Adrenal gland (tissue), 12 donors: ENCODE data around the gene DEFB124. TPM values are rescaled to one million over a fixed set of nuclear protein-coding genes. Genes with fewer than 3 reads are reported as not detected.

Experiments
- DNase-seq, 7 donors: peaks; one replicate each; pipeline ENCODE4 v3.0.0-alpha.2; 2019 to 2020
- H3K27ac ChIP-seq, 5 donors: fragments of 200-600 bp; sonication (generic) in 4 of 5; 1 replicate in 3 of 5; 2 replicates in 2 of 5; pipeline versions ENCODE4 v1.5.1 to v1.8.0; 2016 to 2020; ENCODE audit warnings: mild to moderate bottlenecking in 1 of 5
- H3K27me3 ChIP-seq: fragments of 200-600 bp; 2 replicates; pipeline ENCODE4 v1.8.0; 2021
- H3K36me3 ChIP-seq, 2 donors: fragments of 200-600 bp; replicated peaks in 1 of 2; 1 replicate in 1 of 2; 2 replicates in 1 of 2; pipeline versions ENCODE4 v1.5.1 to v1.8.0; 2018 to 2022
- H3K4me1 ChIP-seq, 2 donors: fragments of 200-600 bp; replicated peaks in 1 of 2; 1 replicate in 1 of 2; 2 replicates in 1 of 2; pipeline versions ENCODE4 v1.5.1 to v1.8.0; 2018 to 2021
- H3K4me3 ChIP-seq, 4 donors: fragments of 200-600 bp; sonication (generic) in 3 of 4; one replicate each; pipeline ENCODE4 v1.5.1; 2016 to 2018
- H3K9me3 ChIP-seq, 3 donors: fragments of 200-600 bp; sonication (generic) in 1 of 3; replicated peaks in 1 of 3; 1 replicate in 2 of 3; 2 replicates in 1 of 3; pipeline versions ENCODE4 v1.5.1 to v1.8.0; 2016 to 2021
- CTCF ChIP-seq, 6 experiments: fragments of 450-650 bp in 4 of 6; fragments of 200-600 bp in 2 of 6; sonication (generic) in 1 of 6; IDR thresholded peaks; 1 replicate in 5 of 6; 2 replicates in 1 of 6; pipeline versions ENCODE4 v1.5.1 to v1.8.0; 2016 to 2021; ENCODE audit warnings: antibody characterized with exemption in 6 of 6, mild to moderate bottlenecking in 2 of 6, moderate library complexity in 1 of 6
- POLR2A ChIP-seq, 2 donors: fragments of 450-650 bp; IDR thresholded peaks; one replicate each; pipeline ENCODE4 v1.6.1; 2017; ENCODE audit warnings: antibody characterized with exemption in 2 of 2, mild to moderate bottlenecking in 2 of 2, moderate library complexity in 1 of 2
- WGBS, 4 donors: extraction: QIAGEN DNeasy Blood & Tissue Kit in 2 of 4; methylation state at CpG; one replicate each; pipeline versions ENCODE4 v1.1.5 to v1.1.7; 2013 to 2017; 5-methylcytosine and 5-hydroxymethylcytosine counted together
- intact Hi-C, 2 donors: fragments of 100-400 bp; cut with DNase I; formaldehyde crosslinking; loops; one replicate each; pipeline versions ENCODE4 v1.14.1 to v1.15.0; 2022 to 2023
- polyA plus RNA-seq, 3 donors: library from polyadenylated mRNA; stranded (reverse); fragments of 200-250 nt in 2 of 3; fragments of 350-450 nt in 1 of 3; fragmentation: Illumina TruSeq in 1 of 3; extraction: RNeasy Lipid Tissue Mini Kit (QIAGEN cat#74804) in 1 of 3; gene quantifications; one replicate each; pipeline ENCODE4 v1.2.3, GENCODE V29; 2013 to 2014
- total RNA-seq, 9 donors: library from RNA; depleted of rRNA in 4 of 9; stranded (reverse); fragments of >200 nt in 4 of 9; fragments of 120-200 nt in 1 of 9; fragmentation: NEBNext Ultra II Directional in 1 of 9; extraction: Animal tissue kit (Norgen Biotek cat#: 25700) in 1 of 9; gene quantifications; one replicate each; pipeline versions ENCODE4 v1.1.0 to v1.2.4, GENCODE V29; 2013 to 2023
- donor health status: healthy with polysubstance abuse.
- donor health status: Bipolar disorder and iron deficiency.
- donor health status: DM: yes; HTN: yes; CAD: no.
- donor health status: DM: no; HTN: no; CAD: no.
- donor health status: DM: no; HTN: no; CAD: no.
- donor health status: DM: yes; HTN: yes; CAD: no.

DEFB124 gene
- total and polyA plus RNA-seq, 12 donors = 0.20 TPM; not detected in 11

DNA sequence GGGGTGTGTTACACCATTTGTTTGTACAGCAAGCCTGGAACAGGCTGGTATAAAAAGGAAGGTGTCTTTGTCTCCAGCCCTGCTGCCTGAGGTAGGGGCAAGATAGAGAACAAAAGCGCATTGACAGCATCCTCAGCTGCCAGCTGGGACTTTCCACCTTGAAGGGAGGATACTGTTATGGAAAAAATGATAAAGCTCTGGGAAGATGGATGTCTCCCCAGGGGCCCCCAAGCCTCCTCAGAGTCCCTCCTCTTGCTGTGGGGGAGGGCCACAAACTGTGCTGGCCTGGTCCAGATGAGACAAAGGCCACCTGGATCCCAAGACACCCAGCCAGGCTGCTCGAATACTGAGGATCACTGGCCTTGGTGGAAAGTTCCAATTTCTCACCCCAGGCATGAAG lies 13.2 kb upstream of the DEFB124 start:
- H3K27me3 ChIP-seq = peaks cover 5% of the 10 kb centered on the region

DNA sequence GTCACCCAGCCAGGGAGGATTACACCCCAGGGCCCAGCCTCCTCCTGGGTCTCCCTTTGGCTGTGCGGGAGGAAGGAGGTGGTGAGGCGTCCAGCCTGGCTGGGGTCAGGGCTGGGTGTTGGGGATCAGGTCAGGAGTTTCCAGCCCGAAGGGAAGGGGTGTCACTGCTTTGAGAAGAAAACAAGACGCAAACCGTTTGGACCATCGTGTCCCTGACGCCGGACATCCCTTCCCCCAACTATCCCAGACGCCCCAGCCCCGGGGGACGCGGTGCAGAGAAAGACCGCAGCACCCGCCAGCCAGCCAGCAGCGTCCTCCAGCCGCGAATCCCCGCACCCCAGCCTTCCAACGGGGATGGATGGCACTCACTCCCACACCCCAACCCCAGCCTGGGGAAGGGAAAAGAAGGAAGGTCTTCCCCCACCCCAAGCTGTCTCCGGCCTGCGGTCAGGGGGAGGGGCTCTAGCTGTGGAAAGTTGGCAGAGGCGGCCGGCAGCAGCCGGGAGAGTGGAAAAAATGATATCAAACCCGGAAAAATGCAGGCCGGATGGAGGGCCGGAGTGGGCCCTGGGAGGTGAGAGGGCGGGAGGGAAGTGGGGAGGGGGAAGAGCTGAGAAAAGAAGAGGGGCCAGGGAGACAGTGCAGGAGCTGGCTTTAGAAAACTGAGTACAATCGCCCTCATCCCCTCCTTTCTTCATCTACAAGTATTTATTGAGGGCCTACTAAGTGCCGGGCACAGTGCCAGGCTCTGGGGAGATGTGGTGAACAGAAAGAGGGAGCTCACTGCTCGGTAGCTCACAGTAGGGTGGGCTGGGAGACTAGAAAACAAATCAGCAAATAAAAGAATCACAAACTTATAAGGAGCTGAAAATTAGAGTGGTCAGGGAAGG lies 10.8 kb upstream of the DEFB124 start:
- TF ChIP-seq POLR2A (IDR thresholded peaks at IDR 0.05) = no peak
- no peak for TF ChIP-seq CTCF (IDR thresholded peaks at IDR 0.05)
- Histone ChIP-seq H3K4me3 (peak overlapping the region in 1 of 4 donors; percentile 44), H3K4me1 (no peaks in the 10 kb centered on the region), H3K9me3 (no peaks in the 10 kb centered on the region), H3K27ac (peak overlapping the region in 3 of 5 donors; percentile 38 to 84 (median 71)), H3K27me3 (peaks cover 5% of the 10 kb centered on the region), H3K36me3 (no peaks in the 10 kb centered on the region)
- DNase-seq = peak; percentile 42 to 78 (median 59)
- intact Hi-C loops = no loop called here
- 8 to 11% (median 10%) methylated on average over 24 to 31 of the region's 31 CpGs for WGBS, 4 donors

More for the DNA sequence above, 13.2 kb upstream of the DEFB124 start:
- TF ChIP-seq POLR2A (IDR thresholded peaks at IDR 0.05) = no peak
- no peak for TF ChIP-seq CTCF (IDR thresholded peaks at IDR 0.05)
- intact Hi-C loops = no loop called here
- Histone ChIP-seq H3K4me1 (no peaks in the 10 kb centered on the region), H3K27ac (no peak overlapping the region), H3K36me3 (no peaks in the 10 kb centered on the region), H3K4me3 (no peak overlapping the region), H3K9me3 (no peaks in the 10 kb centered on the region)
- WGBS, 4 donors = 51 to 80% (median 67%) methylated on average over 1 to 2 of the region's 2 CpGs
- peak in 1 of 7 donors; percentile 27 for DNase-seq

GRCh38 chr20:31484001-31484400 lies 9.1 kb upstream of the DEFB124 start:
- peak overlapping the region in 1 of 5 donors; percentile 49 for H3K27ac ChIP-seq
- H3K4me3 ChIP-seq = no peak overlapping the region
- no peaks in the 10 kb centered on the region for H3K36me3 ChIP-seq
- TF ChIP-seq CTCF (IDR thresholded peaks at IDR 0.05) = no peak
- no peak for TF ChIP-seq POLR2A (IDR thresholded peaks at IDR 0.05)
- 17 to 37% (median 31%) methylated on average over 23 to 36 of the region's 36 CpGs for WGBS, 4 donors
- DNase-seq = no peak
- no peaks in the 10 kb centered on the region for H3K4me1 ChIP-seq
- intact Hi-C loops = no loop called here
- H3K9me3 ChIP-seq = no peaks in the 10 kb centered on the region
- peaks cover 5% of the 10 kb centered on the region for H3K27me3 ChIP-seq

GRCh38 chr20:31476643-31477215 lies 1.8 kb upstream of the DEFB124 start:
- Histone ChIP-seq H3K27me3 (peaks cover 17% of the 10 kb centered on the region), H3K9me3 (no peaks in the 10 kb centered on the region), H3K4me3 (peak overlapping the region in 1 of 4 donors; percentile 56), H3K36me3 (no peaks in the 10 kb centered on the region), H3K4me1 (peaks cover 0 to 7% of the 10 kb centered on the region in 2 donors), H3K27ac (no peak overlapping the region)
- TF ChIP-seq POLR2A (IDR thresholded peaks at IDR 0.05) (no peak), CTCF (IDR thresholded peaks at IDR 0.05) (no peak)
- intact Hi-C loops = no loop called here
- DNase-seq = no peak
- 72 to 85% (median 74%) methylated on average over 4 to 6 of the region's 6 CpGs for WGBS, 4 donors
